HepG2 (cell line): ENCODE data around the gene MAP3K21. TPM values are rescaled to one million over a fixed set of nuclear protein-coding genes. Genes with fewer than 3 reads are reported as not detected.

Experiments used
- ATAC-seq: fragments of 200-7000 bp; cut with Tn5 transposase; 3 replicates; pipeline ENCODE4 v1.9.1; 2020; ENCODE audit warnings: mild to moderate bottlenecking, moderate library complexity
- BruUV-seq: library from RNA; stranded (reverse); fragments of 400-500 nt; replicated peaks from 2 replicates; lab custom pipeline; 2021; lab: Mats Ljungman, UMichigan
- CTCF ChIA-PET: fragments of 300-600 bp; formaldehyde crosslinking; extraction: SDS; loops from one replicate; lab custom pipeline; 2021; ENCODE audit warnings: low total read pairs, inconsistent platforms, low intra/inter-chr PET ratio; lab: Yijun Ruan, JAX
- POLR2A ChIA-PET: fragments of 350-600 bp; sonication (Branson Sonifier 250); formaldehyde crosslinking; loops from one replicate; lab custom pipeline; 2020; ENCODE audit warnings: antibody characterized with exemption, inconsistent platforms; lab: Yijun Ruan, JAX
- DNase-seq: peaks from one replicate; pipeline ENCODE4 v3.0.0-alpha.2; 2015; ENCODE audit warnings: low spot score
- FAIRE-seq: peaks from 3 replicates; lab custom pipeline; 2011; peaks lifted over from hg19 to GRCh38; lab: Jason Lieb, UNC
- H2AFZ ChIP-seq: one replicate; pipeline ENCODE4 v1.6.1; 2011; ENCODE audit warnings: low read length, inconsistent platforms
- H3K27ac ChIP-seq: fragments of 300-600 bp; 3 replicates; pipeline ENCODE4 v1.8.0; 2011; ENCODE audit warnings: mixed run types, mild to moderate bottlenecking, mixed read lengths, low read length, inconsistent platforms; ENCODE audit not compliant: insufficient read depth; ENCODE audit errors: extremely low read length
- H3K27me3 ChIP-seq, 2 experiments: fragments of 200-600 bp in 1 of 2; 2 replicates in 1 of 2; 3 replicates in 1 of 2; pipeline versions ENCODE4 v1.6.0 to v1.8.0; 2011; ENCODE audit warnings: low read length in 2 of 2, mild to moderate bottlenecking in 2 of 2, moderate library complexity in 2 of 2, inconsistent platforms in 1 of 2; ENCODE audit not compliant: insufficient read depth in 2 of 2, control insufficient read depth in 1 of 2
- H3K36me3 ChIP-seq, 2 experiments: fragments of 200-600 bp in 1 of 2; replicated peaks in 1 of 2; 2 replicates in 1 of 2; 3 replicates in 1 of 2; pipeline versions ENCODE4 v1.5.1 to v1.8.0; 2011; ENCODE audit warnings: low read length in 2 of 2, inconsistent platforms in 1 of 2; ENCODE audit not compliant: insufficient read depth in 2 of 2, control insufficient read depth in 1 of 2
- H3K4me1 ChIP-seq: 2 replicates; pipeline ENCODE4 v1.5.1; 2012; ENCODE audit warnings: low read length, inconsistent platforms; ENCODE audit not compliant: insufficient read depth
- H3K4me2 ChIP-seq: 2 replicates; pipeline ENCODE4 v1.6.0; 2011; ENCODE audit warnings: low read depth, low read length, inconsistent platforms
- H3K4me3 ChIP-seq, 3 experiments: fragments of 200-600 bp in 1 of 3; sonication (generic), shearing (Covaris generic) in 1 of 3; replicated peaks in 1 of 3; 2 replicates each; pipeline ENCODE4 v1.5.1; 2011 to 2016; ENCODE audit warnings: low read length in 3 of 3, inconsistent platforms in 2 of 3, low read depth in 2 of 3, mild to moderate bottlenecking in 2 of 3, control low read depth in 1 of 3, mixed read lengths in 1 of 3; ENCODE audit not compliant: insufficient read depth in 1 of 3
- H3K79me2 ChIP-seq: one replicate; pipeline ENCODE4 v1.6.1; 2011; ENCODE audit warnings: low read length, inconsistent platforms; ENCODE audit not compliant: insufficient read depth
- H3K9ac ChIP-seq: 2 replicates; pipeline ENCODE4 v1.6.0; 2011; ENCODE audit warnings: mild to moderate bottlenecking, low read depth, low read length, inconsistent platforms; ENCODE audit not compliant: insufficient read depth
- H3K9me3 ChIP-seq: 2 replicates; pipeline ENCODE4 v1.5.1; 2012; ENCODE audit warnings: mild to moderate bottlenecking, low read length
- H4K20me1 ChIP-seq: 2 replicates; pipeline ENCODE4 v1.6.0; 2011; ENCODE audit warnings: inconsistent platforms, mild to moderate bottlenecking, low read length, moderate library complexity; ENCODE audit not compliant: insufficient read depth
- ATF7 ChIP-seq, 2 experiments: fragments of 450-650 bp in 1 of 2; sonication (generic) in 1 of 2; formaldehyde crosslinking in 1 of 2; IDR thresholded peaks; 2 replicates each; pipeline versions ENCODE4 v1.4.0 to v1.6.1; 2016 to 2020; ENCODE audit warnings: antibody characterized with exemption in 1 of 2, mild to moderate bottlenecking in 1 of 2, missing genetic modification reagents in 1 of 2
- SAP130 ChIP-seq: IDR thresholded peaks from 2 replicates; pipeline ENCODE4 v1.6.1; 2016; ENCODE audit warnings: low read depth
- SMAD9 ChIP-seq: sonication (generic); formaldehyde crosslinking; IDR thresholded peaks from 2 replicates; pipeline ENCODE4 v1.5.1; 2020; ENCODE audit warnings: mild to moderate bottlenecking, missing genetic modification reagents
- SMARCE1 ChIP-seq: fragments of 450-650 bp; IDR thresholded peaks from 2 replicates; pipeline ENCODE4 v1.6.1; 2017; ENCODE audit warnings: borderline replicate concordance
- SOX13 ChIP-seq, 3 experiments: fragments of 450-650 bp in 1 of 3; sonication (generic) in 1 of 3; formaldehyde crosslinking in 1 of 3; IDR thresholded peaks in 2 of 3; conservative IDR thresholded peaks in 1 of 3; 2 replicates each; pipeline versions ENCODE4 v1.5.0 to v1.6.1; 2016 to 2020; ENCODE audit warnings: antibody characterized with exemption in 1 of 3, mild to moderate bottlenecking in 1 of 3, missing compliant biosample characterization in 1 of 3, missing genetic modification reagents in 1 of 3, moderate library complexity in 1 of 3
- SUZ12 ChIP-seq: fragments of 150-350 bp; IDR thresholded peaks from 2 replicates; pipeline ENCODE4 v1.6.1; 2014; ENCODE audit warnings: low read depth, low read length
- ZNF749 ChIP-seq: sonication (generic); formaldehyde crosslinking; IDR thresholded peaks from 2 replicates; pipeline ENCODE4 v1.8.0; 2022; ENCODE audit warnings: mild to moderate bottlenecking, missing genetic modification reagents, moderate library complexity, borderline replicate concordance
- WGBS: methylation state at CpG from one replicate; pipeline ENCODE4 v1.1.6; 2017; ENCODE audit warnings: low lambda C conversion rate; 5-methylcytosine and 5-hydroxymethylcytosine counted together
- in situ Hi-C: cut with HindIII; loops from 2 replicates; pipeline ENCODE4 v1.10.0; 2017; ENCODE audit warnings: low pct_unique_long_range_greater_than_20kb; ENCODE audit not compliant: extremely low pct_ligation_motif_present
- intact Hi-C: fragments of 100-400 bp; cut with micrococcal nuclease; formaldehyde crosslinking; loops from one replicate; pipeline ENCODE4 v1.10.0; 2022; ENCODE audit not compliant: unreplicated experiment
- polyA plus RNA-seq, 8 experiments: library from polyadenylated mRNA; depleted of rRNA in 3 of 8; stranded (reverse) in 7 of 8; unstranded in 1 of 8; fragments of >200 nt; fragmentation: Illumina TruSeq in 4 of 8; extraction: Trizol in 4 of 8; gene quantifications; 2 replicates each; pipeline versions ENCODE4 v1.2.1 to v1.2.3, GENCODE V29; 2011 to 2016; ENCODE audit warnings: low read depth in 4 of 8, missing spikeins in 1 of 8, mixed read lengths in 1 of 8; ENCODE audit not compliant: insufficient read depth in 1 of 8
- total RNA-seq, 5 experiments: library from RNA; depleted of rRNA; stranded (reverse); fragments of >200 nt; fragmentation: Illumina TruSeq; extraction: Trizol; gene quantifications; 2 replicates each; pipeline ENCODE4 v1.2.3, GENCODE V29; 2016; ENCODE audit warnings: low read depth in 1 of 5
- TF ChIP-seq, protein P1 (sequence below): sonication (generic); formaldehyde crosslinking; IDR thresholded peaks from 2 replicates; pipeline ENCODE4 v1.5.0; 2020; ENCODE audit warnings: missing genetic modification reagents

MAP3K21 gene
- total and polyA plus RNA-seq, 2 of the 13 experiments (the other 11 are each of a cell fraction or from before 2014, with no cell fraction given), result not detected

GRCh38 chr1:233354983-233355382 is 27.5 kb downstream of the MAP3K21 start:
- in situ Hi-C loops, result no loop called here
- TF ChIP-seq SOX13 (IDR thresholded peaks at IDR 0.05) (no peak), SOX13 (CRISPR knock-in tag; conservative IDR thresholded peaks at IDR 0.05 in 1 of 2, IDR thresholded peaks at IDR 0.05 in 1 of 2) (no peak), ZNF749 (no peak), SUZ12 (no peak), SAP130 (CRISPR knock-in tag) (no peak), SMARCE1 (no peak)
- TF ChIP-seq, protein P1, sequence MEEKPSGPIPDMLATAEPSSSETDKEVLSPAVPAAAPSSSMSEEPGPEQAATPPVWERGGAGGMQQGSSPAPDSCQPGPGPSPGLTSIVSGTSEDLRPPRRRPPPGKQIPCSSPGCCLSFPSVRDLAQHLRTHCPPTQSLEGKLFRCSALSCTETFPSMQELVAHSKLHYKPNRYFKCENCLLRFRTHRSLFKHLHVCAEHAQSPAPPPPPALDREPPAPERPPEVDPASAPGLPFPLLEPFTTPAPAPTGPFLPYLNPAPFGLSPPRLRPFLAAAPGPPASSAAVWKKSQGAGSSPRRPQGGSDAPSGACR, result no peak
- TF ChIP-seq, all 625 proteins: peak for 0
- FAIRE-seq, result no peak
- Histone ChIP-seq H3K4me3 (no peak overlapping the region), H3K27me3 (no peaks in the 10 kb centered on the region), H4K20me1 (no peaks in the 10 kb centered on the region), H3K79me2 (no peaks in the 10 kb centered on the region), H2AFZ (no peak overlapping the region), H3K4me1 (peaks cover 7% of the 10 kb centered on the region), H3K27ac (no peak overlapping the region), H3K4me2 (no peak overlapping the region), H3K9me3 (no peaks in the 10 kb centered on the region), H3K9ac (no peak overlapping the region), H3K36me3 (no peaks in the 10 kb centered on the region)
- POLR2A ChIA-PET, result no interaction called here
- no TSS peak for BruUV-seq
- no peak for ATAC-seq
- intact Hi-C loops, result no loop called here
- CTCF ChIA-PET, result no interaction called here
- DNase-seq, result no peak

DNA sequence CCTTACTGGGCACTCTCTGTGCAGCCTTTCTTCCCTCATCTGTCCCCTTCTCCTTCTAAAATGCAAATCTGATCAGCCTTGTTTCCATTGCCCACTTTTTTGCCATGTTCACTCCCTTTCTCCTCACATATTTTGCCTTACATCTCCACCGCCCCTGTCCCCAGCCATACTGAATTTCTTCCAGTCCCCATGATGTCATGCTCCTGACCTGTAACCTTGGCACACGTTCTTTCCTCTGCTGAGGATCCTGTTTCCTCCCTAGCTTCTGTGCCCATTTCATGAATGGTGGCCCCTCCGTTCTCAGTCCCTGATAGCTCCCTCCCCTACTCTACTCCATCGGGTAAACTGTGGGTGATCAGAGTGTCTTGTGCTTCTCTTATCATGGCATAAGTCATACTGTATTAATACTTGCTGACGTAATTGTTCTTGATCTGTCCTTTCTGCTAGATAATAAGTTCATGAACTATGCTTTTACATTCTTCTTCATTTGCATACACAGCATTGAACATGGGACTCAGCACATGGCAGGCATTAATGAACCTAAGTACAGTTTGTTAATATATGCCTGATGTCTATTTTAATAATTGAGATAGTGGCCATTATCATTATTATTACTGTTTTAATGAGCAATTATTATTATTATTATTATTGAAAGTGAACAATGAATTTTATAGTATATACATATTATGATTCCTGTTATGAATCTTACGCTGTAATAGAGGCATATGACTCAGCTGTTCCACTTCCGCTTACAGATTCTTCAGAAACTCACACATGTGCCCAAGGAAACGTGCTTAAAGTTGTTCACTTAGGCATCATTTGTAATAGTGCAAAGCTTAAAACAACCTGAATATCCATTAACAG is 28.5 kb downstream of the MAP3K21 start:
- no peaks in the 10 kb centered on the region for H4K20me1 ChIP-seq
- peak; percentile 33; the same call in 1 of the 2 replicates for TF ChIP-seq ATF7 (IDR thresholded peaks at IDR 0.05)
- TF ChIP-seq ATF7 (CRISPR knock-in tag; IDR thresholded peaks at IDR 0.05), result no peak
- TF ChIP-seq SMAD9 (CRISPR knock-in tag), result no peak
- no TSS peak for BruUV-seq
- ATAC-seq (no peak), FAIRE-seq (no peak), DNase-seq (no peak)
- peaks cover 7% of the 10 kb centered on the region for H3K4me1 ChIP-seq
- ChIA-PET CTCF (no interaction called here), POLR2A (no interaction called here)
- no peak overlapping the region for H2AFZ ChIP-seq
- no peaks in the 10 kb centered on the region for H3K9me3 ChIP-seq
- no peak overlapping the region for H3K4me3 ChIP-seq
- WGBS, result 29% methylated on average over 8 of the region's 8 CpGs
- no peak overlapping the region for H3K9ac ChIP-seq
- intact Hi-C loops, result no loop called here
- H3K4me2 ChIP-seq, result no peak overlapping the region
- in situ Hi-C loops, result no loop called here
- H3K27me3 ChIP-seq, result no peaks in the 10 kb centered on the region
- H3K79me2 ChIP-seq, result no peaks in the 10 kb centered on the region
- no peak overlapping the region for H3K27ac ChIP-seq
- no peaks in the 10 kb centered on the region for H3K36me3 ChIP-seq
